ENCODE data around the gene SCGB1C1.
"Not testable (repeated sequence)": the region's sequence is repeated elsewhere in the genome, so short reads cannot be mapped to it uniquely, and the experiment has no call there.

Gene SCGB1C1

GRCh38 chr11:218815-219593, 26.1 kb downstream of the SCGB1C1 start:
- DNase-seq (ENCODE audit: low read depth, low spot score): no peak

DNA sequence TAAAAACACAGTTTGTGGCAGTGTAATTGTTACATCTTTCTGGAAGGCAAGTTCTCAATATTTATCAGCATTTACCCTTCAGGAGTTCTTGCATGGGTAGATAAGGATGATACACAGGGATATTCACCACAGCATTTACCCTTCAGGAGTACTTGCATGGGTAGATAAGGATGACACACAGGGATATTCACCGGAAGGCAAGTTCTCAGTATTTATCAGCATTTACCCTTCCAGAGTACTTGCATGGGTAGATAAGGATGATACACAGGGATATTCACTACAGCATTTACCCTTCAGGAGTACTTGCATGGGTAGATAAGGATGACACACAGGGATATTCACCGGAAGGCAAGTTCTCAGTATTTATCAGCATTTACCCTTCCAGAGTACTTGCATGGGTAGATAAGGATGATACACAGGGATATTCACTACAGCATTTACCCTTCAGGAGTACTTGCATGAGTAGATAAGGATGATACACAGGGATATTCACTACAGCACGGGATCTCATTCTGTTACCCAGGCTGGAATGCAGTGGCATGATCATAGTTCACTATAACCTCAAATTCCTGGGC, 27.9 kb downstream of the SCGB1C1 start:
- DNase-seq (ENCODE audit: low read depth, low spot score): not testable (repeated sequence)

GRCh38 chr11:221539-221938, 28.7 kb downstream of the SCGB1C1 start:
- no peak for DNase-seq (ENCODE audit: low read depth, low spot score)

GRCh38 chr11:221998-222789, 29.3 kb downstream of the SCGB1C1 start:
- DNase-seq (ENCODE audit: low read depth, low spot score): no peak

GRCh38 chr11:223026-223789, 30.3 kb downstream of the SCGB1C1 start:
- no peak for DNase-seq (ENCODE audit: low read depth, low spot score)

DNA sequence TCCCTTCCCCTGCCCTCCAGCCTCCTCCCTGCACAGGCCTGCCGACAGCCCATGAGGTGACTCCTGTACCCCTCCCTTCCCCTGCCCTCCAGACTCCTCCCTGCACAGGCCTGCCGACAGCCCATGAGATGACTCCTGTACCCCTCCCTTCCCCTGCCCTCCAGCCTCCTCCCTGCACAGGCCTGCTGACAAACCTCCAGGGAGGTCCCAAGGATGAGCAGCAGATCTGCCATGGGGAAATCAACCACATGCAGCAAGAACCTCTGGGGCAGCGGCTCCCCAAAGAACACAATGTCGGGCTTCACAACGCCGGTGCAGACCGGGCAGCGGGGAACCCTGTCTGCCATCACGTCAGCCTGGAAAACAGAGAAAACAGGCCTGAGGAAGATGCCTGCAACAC, 31.0 kb downstream of the SCGB1C1 start:
- no peak for DNase-seq (ENCODE audit: low read depth, low spot score)

- no peak for DNase-seq (ENCODE audit: low read depth, low spot score)
Measured at GRCh38 chr11:224424-224823, 31.5 kb downstream of the SCGB1C1 start.

- no peak for DNase-seq (ENCODE audit: low read depth, low spot score)
Measured at GRCh38 chr11:225734-226453, 33.0 kb downstream of the SCGB1C1 start.

GRCh38 chr11:227824-228379, 35.0 kb downstream of the SCGB1C1 start:
- no peak for DNase-seq (ENCODE audit: low read depth, low spot score)

DNA sequence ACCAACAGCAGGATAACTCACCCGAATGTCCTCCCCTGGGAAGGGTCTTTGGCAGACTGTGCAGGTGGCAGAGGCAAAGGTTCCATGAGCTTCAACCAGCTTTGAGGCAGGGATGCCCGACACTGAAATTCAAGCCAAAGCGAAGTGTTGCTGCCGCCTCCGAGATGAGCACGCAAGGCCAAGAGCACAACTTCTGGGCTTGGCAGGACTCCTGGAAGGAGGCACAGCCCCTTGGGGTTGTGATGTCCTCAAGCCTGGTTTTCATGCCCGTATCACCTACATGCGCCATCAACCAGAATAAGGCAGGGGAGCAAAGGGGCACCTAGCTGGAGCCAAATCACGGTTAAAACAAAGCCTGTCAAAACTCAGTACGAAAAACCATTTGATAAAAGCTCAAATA, 37.6 kb downstream of the SCGB1C1 start:
- DNase-seq (ENCODE audit: low read depth, low spot score): no peak

DNA sequence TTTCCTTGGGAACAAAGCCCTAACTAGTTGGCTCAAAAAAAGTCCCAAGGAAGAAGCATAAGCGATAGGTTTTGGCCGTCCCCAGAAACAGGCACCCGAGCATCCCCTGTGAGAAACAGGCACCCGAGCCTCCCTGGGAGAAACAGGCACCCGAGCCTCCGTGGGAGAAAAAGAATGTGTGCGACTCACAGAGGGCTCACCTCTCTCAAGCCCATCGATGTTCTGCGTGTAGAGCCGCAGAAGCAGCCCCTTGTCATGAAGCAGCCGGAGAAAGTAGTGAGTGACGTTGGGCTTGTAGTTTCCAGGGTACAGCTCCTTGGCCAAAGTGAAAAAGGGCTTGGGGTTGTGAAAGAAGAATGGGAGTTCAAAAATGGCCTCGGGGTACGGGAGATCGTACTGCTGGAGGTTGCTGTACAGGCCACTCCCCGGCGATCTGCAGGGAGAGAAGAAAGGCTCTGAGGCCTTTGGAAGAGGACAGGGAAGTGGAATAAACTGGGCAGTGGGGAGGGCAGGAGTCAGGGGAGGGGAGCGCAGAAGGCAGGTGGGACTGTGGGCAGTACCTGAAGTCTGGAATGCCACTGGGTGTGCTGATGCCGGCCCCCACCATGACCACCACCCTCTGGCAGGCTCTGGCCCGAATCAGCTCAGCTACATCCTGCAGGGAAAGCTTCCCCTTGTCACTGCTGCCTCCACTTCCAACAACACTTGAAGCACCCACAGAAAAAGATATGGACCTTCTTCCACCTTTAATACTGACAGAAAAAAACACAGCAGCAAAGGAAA, 40.1 kb downstream of the SCGB1C1 start:
- DNase-seq (ENCODE audit: low read depth, low spot score): no peak

DNA sequence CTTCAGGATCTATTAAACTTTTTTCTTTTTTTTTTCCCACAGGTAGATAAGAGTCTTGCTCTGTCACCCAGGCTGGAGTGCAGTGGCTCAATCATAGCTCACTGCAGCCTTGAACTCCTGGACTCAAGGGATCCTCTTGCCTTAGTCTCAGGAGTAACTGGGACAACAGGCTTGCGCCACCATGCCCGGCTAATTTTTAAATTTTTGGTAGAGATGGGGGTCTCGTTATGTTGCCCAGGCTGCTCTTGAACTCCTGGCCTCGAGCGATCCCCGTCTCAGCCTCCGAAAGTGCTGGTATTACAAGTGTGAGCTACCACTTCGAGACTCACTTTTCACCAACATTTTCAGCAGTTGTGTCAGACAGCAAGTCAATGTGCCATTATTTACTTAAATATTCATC, 42.3 kb downstream of the SCGB1C1 start:
- DNase-seq (ENCODE audit: low read depth, low spot score): no peak

DNA sequence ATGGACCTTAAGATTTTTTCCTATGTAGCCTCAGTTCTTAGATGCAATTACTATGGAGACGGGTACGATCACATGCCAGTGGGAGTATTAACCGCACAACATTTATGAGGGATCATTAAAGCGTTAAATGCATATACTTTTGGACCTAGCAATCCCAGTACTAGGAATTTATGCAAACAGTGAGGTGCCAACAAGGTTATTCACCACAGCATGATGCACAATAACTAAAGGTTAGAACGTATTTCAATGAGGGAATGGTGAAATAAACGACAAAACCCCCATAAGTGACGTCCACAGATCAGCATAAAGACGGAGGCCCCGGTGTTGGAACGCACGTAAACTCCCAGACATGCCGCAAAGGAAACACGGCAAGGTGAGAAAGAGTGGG, 42.7 kb downstream of the SCGB1C1 start:
- no peak for DNase-seq (ENCODE audit: low read depth, low spot score)

- no peak for DNase-seq (ENCODE audit: low read depth, low spot score)
Measured at GRCh38 chr11:235997-236773, 43.3 kb downstream of the SCGB1C1 start, which contains the start of gene SIRT3. TSS of gene SIRT3 (minus strand) at chr11:236342. CDS start at chr11:236328, 14 bp downstream.

DNA sequence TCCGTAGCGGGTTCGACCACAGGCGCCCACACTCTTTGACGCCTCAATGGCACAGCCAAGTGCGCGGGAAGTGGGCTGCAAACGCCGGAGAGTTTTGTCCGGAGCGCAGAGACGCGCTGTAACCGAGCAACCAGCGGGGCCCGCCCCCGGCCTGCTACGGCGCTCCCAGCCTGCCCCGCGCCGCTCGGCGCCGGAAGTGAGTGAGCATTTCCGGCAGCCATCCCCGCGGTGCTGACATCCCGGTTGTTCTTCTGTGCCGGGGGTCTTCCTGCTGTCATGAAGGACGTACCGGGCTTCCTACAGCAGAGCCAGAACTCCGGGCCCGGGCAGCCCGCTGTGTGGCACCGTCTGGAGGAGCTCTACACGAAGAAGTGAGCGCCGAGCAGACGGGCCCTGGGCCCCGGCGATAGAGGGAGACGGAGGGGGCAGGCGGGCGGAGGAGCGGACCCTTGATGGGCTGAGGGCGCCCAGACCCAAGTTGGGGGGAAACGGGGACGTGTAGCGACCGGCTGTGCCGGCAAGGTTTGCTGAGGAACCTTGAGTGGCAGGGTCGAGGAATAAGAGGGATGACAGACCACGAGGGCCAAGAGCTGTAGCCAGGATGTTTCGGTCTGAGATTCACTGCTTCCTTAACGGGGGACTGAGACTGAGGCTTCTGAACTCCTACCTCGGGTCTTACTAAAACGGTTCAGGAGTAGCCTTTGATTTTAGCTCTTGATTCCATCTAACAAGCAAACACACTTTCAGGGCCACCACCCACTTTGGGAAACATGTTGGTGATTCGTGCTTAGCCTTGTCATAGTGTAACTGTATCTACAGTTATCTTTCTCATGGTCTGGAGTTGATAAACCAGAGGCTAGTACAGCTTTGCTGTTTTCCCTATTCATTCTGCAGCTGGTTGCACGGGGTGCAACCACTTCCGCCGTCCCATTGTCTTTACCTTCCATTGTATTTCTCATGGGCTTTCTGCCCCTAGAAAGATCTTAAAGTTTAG, 44.2 kb downstream of the SCGB1C1 start, which contains the start of gene PSMD13:
Gene PSMD13 (plus strand): TSS at position 203 of the 994 bp plus-strand sequence. CDS start 74 bp downstream, at position 277.
- peak; percentile 64 for DNase-seq (ENCODE audit: low read depth, low spot score)

DNA sequence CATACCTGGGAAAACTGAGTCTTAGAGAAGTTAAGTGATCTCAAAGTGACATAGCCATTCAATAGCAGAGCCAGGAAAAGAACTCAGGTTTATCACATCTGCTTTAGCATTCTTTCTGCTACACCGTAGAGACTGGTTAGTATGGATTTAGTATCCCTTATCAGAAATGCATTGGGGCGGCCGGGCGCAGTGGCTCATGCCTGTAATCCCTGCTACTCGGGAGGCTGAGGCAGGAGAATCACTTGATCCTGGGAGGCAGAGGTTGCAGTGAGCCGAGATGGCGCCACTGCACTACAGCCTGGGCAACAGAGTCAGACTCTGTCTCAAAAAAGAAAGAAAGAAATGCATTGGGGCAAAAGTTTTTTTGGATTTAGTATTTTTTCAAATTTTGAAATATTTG, 45.5 kb downstream of the SCGB1C1 start:
- not testable (repeated sequence) for DNase-seq (ENCODE audit: low read depth, low spot score)

DNA sequence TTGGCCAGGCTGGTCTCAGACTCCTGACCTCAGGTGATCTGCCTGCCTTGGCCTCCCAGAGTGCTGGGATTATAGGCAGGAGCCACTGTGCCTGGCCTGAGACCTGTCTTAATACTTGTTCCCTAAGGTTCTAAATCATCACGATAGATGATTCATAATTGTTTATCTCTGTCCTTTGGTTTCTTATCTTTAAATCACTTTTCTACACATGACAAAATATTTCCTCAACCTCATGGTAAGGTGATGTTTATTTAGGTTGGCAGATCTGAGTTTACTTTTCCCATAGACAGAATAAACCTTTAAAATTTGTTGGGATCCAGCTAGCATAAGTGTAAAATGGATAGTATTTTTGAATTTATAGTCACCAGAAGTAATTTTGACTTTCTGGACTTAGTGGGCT, 47.4 kb downstream of the SCGB1C1 start:
- no peak for DNase-seq (ENCODE audit: low read depth, low spot score)

DNA sequence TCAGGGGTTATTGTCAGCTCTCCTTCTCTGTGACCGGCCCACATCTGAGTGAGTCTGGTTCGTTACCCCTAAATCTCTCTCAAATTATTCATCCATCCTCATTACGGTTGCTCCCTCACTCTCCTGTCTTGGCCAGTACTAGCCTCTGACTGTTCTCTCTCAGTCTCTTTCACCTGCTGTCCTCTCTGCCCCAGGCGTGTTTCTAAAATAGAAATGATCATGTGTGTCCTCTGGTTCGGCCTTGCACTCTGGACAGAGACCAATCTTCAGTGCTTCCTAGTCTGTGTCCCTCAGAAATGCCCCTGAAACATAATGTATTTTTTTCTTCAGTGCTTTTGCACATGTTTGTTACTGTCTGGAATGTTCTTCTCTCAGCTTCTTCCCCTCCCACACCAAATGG, 48.8 kb downstream of the SCGB1C1 start:
- DNase-seq (ENCODE audit: low read depth, low spot score): no peak

Data from brain pericyte (primary cell).